NB4 (cell line): ENCODE data around the gene ROBO2.

Experiments
- POLR2A ChIP-seq: IDR thresholded peaks from 2 replicates; pipeline ENCODE4 v1.6.1; 2011; ENCODE audit warnings: mild to moderate bottlenecking; ENCODE audit not compliant: insufficient read length; ENCODE audit errors: extremely low read depth
- TF ChIP-seq, protein P1 (sequence below): IDR thresholded peaks from one replicate; pipeline ENCODE4 v1.5.1; 2012; ENCODE audit warnings: low read depth, low read length
- TF ChIP-seq, protein P2 (sequence below): IDR thresholded peaks from 2 replicates; pipeline ENCODE4 v1.6.1; 2011; ENCODE audit warnings: low read depth, low read length

DNA sequence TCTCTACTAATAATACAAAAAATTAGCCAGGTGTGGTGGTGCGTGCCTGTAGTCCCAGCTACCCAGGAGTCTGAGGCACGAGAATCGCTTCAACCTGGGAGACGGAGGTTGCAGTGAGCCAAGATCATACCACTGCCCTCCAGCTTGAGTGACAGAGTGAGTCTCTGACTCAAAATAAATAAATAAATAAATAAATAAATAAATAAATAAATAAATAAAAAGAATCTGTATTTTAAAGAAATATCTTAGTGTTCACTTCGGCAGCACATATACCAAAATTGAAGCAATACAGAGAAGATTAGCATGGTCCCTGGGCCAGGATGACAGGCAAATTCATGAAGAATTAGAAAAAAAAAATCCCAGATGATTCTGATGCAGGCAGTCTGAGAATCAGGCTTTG is 51.9 kb downstream of the ROBO2 start:
- no peak for TF ChIP-seq POLR2A
- TF ChIP-seq, protein P1, sequence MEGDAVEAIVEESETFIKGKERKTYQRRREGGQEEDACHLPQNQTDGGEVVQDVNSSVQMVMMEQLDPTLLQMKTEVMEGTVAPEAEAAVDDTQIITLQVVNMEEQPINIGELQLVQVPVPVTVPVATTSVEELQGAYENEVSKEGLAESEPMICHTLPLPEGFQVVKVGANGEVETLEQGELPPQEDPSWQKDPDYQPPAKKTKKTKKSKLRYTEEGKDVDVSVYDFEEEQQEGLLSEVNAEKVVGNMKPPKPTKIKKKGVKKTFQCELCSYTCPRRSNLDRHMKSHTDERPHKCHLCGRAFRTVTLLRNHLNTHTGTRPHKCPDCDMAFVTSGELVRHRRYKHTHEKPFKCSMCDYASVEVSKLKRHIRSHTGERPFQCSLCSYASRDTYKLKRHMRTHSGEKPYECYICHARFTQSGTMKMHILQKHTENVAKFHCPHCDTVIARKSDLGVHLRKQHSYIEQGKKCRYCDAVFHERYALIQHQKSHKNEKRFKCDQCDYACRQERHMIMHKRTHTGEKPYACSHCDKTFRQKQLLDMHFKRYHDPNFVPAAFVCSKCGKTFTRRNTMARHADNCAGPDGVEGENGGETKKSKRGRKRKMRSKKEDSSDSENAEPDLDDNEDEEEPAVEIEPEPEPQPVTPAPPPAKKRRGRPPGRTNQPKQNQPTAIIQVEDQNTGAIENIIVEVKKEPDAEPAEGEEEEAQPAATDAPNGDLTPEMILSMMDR = no peak
- TF ChIP-seq, protein P2, sequence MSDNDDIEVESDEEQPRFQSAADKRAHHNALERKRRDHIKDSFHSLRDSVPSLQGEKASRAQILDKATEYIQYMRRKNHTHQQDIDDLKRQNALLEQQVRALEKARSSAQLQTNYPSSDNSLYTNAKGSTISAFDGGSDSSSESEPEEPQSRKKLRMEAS = no peak
